ENCODE data around the gene CYP2F1. TPM values are rescaled to one million over a fixed set of nuclear protein-coding genes. Genes with fewer than 3 reads are reported as not detected.
"Not testable (repeated sequence)": the region's sequence is repeated elsewhere in the genome, so short reads cannot be mapped to it uniquely, and the experiment has no call there.

The CYP2F1 gene
- total RNA-seq, 4 donors from 2014 or later, result not detected

DNA sequence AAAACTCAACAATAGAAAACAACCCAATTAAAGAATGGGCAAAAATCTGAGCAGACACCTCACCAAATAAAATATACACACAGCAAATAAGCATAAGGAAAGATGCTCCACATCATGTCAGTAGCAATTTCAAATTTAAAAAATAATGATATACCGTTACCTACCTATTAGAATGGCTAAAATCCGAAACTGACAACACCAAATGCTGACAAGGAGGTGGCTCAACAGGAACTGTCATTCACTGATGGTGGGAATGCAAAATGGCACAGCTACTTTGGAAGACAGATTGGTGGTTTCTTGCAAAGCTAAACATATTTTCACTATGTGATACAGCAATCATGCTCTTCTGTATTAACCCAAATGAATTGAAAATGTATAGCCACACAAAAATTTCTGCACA, 16.9 kb upstream of the CYP2F1 start:
- WGBS, 2 donors, result 69 to 81% methylated on average over 2 of the region's 2 CpGs
- no peaks in the 10 kb centered on the region for H3K36me3 ChIP-seq
- DNase-seq (ENCODE audit: low spot score in 2 of 2), result no peak

DNA sequence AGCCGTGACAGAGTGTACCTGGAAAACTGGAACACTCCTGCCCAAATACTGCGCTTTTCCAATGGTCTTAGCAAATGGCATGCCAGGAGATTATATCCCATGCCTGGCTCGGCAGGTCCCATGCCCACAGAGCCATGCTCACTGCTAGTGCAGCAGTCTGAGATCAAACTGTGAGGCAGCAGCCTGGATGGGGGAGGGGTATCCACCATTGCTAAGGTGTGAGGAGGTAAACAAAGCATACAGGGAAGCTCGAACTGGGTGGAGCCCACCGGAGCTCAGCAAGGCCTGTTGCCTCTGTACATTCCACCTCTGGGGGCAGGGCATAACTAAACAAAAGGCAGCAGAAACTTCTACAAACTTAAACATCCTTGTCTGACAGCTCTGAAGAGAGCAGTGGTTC, 15.5 kb upstream of the CYP2F1 start:
- TF ChIP-seq, protein P1, sequence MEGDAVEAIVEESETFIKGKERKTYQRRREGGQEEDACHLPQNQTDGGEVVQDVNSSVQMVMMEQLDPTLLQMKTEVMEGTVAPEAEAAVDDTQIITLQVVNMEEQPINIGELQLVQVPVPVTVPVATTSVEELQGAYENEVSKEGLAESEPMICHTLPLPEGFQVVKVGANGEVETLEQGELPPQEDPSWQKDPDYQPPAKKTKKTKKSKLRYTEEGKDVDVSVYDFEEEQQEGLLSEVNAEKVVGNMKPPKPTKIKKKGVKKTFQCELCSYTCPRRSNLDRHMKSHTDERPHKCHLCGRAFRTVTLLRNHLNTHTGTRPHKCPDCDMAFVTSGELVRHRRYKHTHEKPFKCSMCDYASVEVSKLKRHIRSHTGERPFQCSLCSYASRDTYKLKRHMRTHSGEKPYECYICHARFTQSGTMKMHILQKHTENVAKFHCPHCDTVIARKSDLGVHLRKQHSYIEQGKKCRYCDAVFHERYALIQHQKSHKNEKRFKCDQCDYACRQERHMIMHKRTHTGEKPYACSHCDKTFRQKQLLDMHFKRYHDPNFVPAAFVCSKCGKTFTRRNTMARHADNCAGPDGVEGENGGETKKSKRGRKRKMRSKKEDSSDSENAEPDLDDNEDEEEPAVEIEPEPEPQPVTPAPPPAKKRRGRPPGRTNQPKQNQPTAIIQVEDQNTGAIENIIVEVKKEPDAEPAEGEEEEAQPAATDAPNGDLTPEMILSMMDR (IDR thresholded peaks at IDR 0.05), result no peak
- no peak for TF ChIP-seq EP300 (IDR thresholded peaks at IDR 0.05)
- TF ChIP-seq POLR2A (IDR thresholded peaks at IDR 0.05), result no peak
- WGBS, 2 donors, result 82 to 100% methylated on average over 3 to 5 of the region's 5 CpGs
- Histone ChIP-seq H3K4me3 (no peak overlapping the region), H3K27me3 (no peaks in the 10 kb centered on the region), H3K9me3 (peaks cover 0 to 46% (median 0%) of the 10 kb centered on the region in 4 donors), H3K4me1 (no peaks in the 10 kb centered on the region), H3K27ac (no peak overlapping the region), H3K36me3 (no peaks in the 10 kb centered on the region)
- no peak for DNase-seq (ENCODE audit: low spot score in 2 of 2)

More for the DNA sequence above, 16.9 kb upstream of the CYP2F1 start:
- H3K4me1 ChIP-seq, result no peaks in the 10 kb centered on the region
- H3K27me3 ChIP-seq, result no peaks in the 10 kb centered on the region
- no peak overlapping the region for H3K4me3 ChIP-seq
- peaks cover 0 to 38% (median 0%) of the 10 kb centered on the region in 4 donors for H3K9me3 ChIP-seq
- no peak overlapping the region for H3K27ac ChIP-seq
- TF ChIP-seq, protein P1 (IDR thresholded peaks at IDR 0.05), result no peak
- TF ChIP-seq POLR2A (IDR thresholded peaks at IDR 0.05) (no peak), EP300 (IDR thresholded peaks at IDR 0.05) (no peak)

DNA sequence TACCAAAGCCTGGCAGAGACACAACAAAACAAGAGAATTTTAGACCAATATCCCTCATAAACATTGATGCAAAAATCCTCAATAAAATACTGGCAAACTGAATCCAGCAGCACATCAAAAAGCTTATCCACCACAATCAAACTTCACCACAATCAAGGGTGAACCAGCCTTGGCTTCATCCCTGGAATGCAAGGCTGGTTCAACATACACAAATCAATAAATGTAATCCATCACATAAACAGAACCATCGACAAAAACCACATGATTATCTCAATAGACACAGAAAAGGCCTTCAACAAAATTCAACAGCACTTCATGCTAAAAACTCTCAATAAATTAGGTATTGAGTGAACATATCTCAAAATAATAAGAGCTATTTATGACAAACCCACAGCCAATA, 12.0 kb upstream of the CYP2F1 start:
- not testable (repeated sequence) for DNase-seq (ENCODE audit: low spot score in 2 of 2); H3K27ac ChIP-seq; H3K4me3 ChIP-seq; H3K4me1 ChIP-seq; H3K36me3 ChIP-seq; H3K27me3 ChIP-seq
- WGBS, 2 donors, result 93 to 96% methylated on average over 1 of the region's 1 CpG
- peaks cover 0 to 46% (median 0%) of the 10 kb centered on the region in 4 donors for H3K9me3 ChIP-seq

DNA sequence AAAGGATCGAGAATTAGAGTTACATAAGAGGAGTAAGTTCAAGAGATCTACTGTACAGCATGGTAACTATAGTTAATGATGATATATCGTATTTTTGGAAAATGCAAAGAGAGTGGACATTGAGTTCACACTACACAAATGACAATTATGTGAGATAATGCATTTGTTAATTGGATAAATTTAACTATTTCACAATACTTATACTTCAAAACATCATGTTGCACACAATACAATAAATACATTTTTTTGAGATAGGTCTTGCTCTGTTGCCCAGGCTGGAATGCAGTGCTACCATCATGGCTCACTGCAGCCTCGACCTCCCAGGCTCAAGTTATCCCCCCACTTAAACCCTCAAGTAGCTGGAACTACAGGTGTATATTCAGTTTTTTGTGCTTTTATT, 8.1 kb upstream of the CYP2F1 start:
- H3K27me3 ChIP-seq, result no peaks in the 10 kb centered on the region
- 83 to 92% methylated on average over 3 of the region's 3 CpGs for WGBS, 2 donors
- no peak for TF ChIP-seq EP300 (IDR thresholded peaks at IDR 0.05)
- TF ChIP-seq, protein P1 (IDR thresholded peaks at IDR 0.05), result no peak
- no peak for TF ChIP-seq POLR2A (IDR thresholded peaks at IDR 0.05)
- H3K27ac ChIP-seq, result no peak overlapping the region
- H3K9me3 ChIP-seq, result peaks cover 0 to 26% (median 0%) of the 10 kb centered on the region in 4 donors
- no peaks in the 10 kb centered on the region for H3K4me1 ChIP-seq
- DNase-seq (ENCODE audit: low spot score in 2 of 2), result no peak
- no peaks in the 10 kb centered on the region for H3K36me3 ChIP-seq
- H3K4me3 ChIP-seq, result no peak overlapping the region

DNA sequence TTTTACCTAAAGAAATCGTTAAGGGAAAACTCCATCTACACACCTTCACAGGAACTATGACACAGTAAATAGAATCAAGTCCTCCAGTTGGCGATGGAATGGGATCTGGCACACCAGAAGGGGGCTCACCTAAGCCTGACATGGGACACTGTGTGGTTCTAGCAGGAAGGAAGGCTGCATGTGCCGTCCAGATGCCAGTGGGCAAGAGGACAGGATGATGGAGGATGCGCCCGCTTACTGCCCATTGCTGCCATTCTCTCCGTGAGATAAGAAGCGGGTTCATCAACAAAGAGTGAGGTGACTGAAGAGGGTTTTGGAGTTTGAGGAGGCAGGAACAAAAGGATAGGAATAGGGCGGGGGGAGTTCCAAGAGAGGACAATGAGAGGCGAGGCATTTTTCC, 2.9 kb upstream of the CYP2F1 start:
- no peak for TF ChIP-seq EP300 (IDR thresholded peaks at IDR 0.05)
- no peak for TF ChIP-seq POLR2A (IDR thresholded peaks at IDR 0.05)
- TF ChIP-seq, protein P1 (IDR thresholded peaks at IDR 0.05), result no peak
- Histone ChIP-seq H3K4me3 (no peak overlapping the region), H3K9me3 (no peaks in the 10 kb centered on the region), H3K27ac (no peak overlapping the region), H3K27me3 (peaks cover 0 to 3% of the 10 kb centered on the region in 2 donors), H3K36me3 (no peaks in the 10 kb centered on the region), H3K4me1 (no peaks in the 10 kb centered on the region)
- no peak for DNase-seq (ENCODE audit: low spot score in 2 of 2)
- WGBS, 2 donors, result 83 to 84% methylated on average over 9 of the region's 9 CpGs

DNA sequence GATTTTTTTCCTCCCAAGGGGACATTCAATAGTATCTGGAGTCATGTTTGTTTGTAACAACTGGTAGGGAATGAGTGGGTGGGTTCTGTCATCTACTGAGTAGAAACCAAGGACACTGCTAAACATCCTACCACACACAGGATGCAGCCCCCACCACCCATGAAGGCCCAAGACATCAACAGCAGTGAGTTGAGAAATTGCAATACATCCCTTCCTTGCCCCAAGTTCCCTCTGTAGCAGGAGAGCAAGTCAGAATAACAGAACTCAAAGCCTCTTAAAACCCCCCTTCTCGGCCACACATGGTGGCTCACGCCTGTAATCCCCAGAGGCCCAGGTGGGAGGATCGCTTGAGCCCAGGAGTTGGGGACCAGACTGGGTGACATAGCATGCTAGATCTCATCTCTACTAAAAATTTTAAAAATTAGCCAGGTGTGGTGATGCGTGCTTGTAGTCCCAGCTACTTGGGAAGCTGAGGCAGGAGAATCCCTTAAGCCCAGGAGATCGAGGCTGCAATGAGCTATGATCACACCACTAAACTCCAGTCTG, 2.4 kb upstream of the CYP2F1 start:
- TF ChIP-seq, protein P1 (IDR thresholded peaks at IDR 0.05), result no peak
- TF ChIP-seq POLR2A (IDR thresholded peaks at IDR 0.05) (no peak), EP300 (IDR thresholded peaks at IDR 0.05) (no peak)
- H3K27me3 ChIP-seq, result peaks cover 0 to 3% of the 10 kb centered on the region in 2 donors
- H3K4me3 ChIP-seq, result no peak overlapping the region
- DNase-seq (ENCODE audit: low spot score in 2 of 2), result no peak
- H3K4me1 ChIP-seq, result no peaks in the 10 kb centered on the region
- H3K9me3 ChIP-seq, result no peaks in the 10 kb centered on the region
- 83 to 90% methylated on average over 5 of the region's 5 CpGs for WGBS, 2 donors
- no peaks in the 10 kb centered on the region for H3K36me3 ChIP-seq
- H3K27ac ChIP-seq, result no peak overlapping the region
